GM19397 (cell line): ENCODE results near the gene TWNK.
"Not testable (repeated sequence)": the region's sequence is repeated elsewhere in the genome, so short reads cannot be mapped to it uniquely, and the experiment has no call there.

Experiments used
- ATAC-seq: cut with Tn5 transposase; IDR thresholded peaks from one replicate; pipeline ENCODE4 v1.9.1; 2021; ENCODE audit warnings: mild to moderate bottlenecking, moderate library complexity; ENCODE audit not compliant: unreplicated experiment

The TWNK gene

DNA sequence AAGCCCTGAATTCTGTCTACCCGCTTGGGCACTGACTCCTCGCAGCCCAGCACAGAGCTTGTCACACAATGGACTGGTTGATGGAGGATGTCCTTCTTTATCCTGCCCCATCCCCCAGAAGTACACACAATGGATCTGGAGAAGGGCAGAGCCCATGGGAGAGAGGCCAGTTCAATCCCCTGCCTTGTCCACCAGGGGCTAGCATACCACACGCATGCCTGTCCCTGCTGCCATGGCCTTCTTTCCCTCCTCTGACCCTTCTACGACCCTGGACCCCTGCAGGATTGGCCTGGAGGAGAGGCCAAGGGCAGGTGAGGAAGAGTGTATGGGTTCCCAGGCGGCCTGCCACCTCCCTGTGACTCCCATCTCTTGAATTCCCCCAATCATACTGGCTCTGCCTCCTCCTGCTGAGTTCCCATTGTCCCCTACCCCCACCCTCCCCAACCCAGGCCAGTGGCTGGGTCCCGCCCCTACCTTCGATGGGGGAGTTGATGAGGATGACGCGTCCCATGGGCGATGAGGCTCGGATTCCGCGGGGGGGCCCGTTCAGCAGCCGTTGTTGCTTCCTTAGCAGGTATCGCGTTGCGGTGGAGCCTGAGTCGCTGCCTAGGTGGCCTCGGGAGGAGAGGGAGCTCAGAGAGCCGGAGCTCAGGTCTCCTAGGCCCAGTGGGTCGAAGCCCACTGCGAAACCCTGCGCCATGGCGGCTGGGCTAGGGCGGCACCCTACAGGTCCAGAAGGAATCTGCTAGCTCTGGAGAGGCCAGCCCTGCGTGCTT is 42.4 kb downstream of the TWNK start:
- ATAC-seq, result no peak

- no peak for ATAC-seq
These were observed 43.3 kb downstream of the TWNK start for GRCh38 chr10:101030496-101031127.

GRCh38 chr10:101031128-101031795 is 43.9 kb downstream of the TWNK start, which contains the start of the genes PDZD7 and SFXN3:
TSS of gene PDZD7 (minus strand) at chr10:101031129. CDS start at chr10:101030219, 910 bp downstream.
TSS of gene SFXN3 (plus strand) at chr10:101031234. CDS start at chr10:101034695, 3,461 bp downstream.
- peak; percentile 91 for ATAC-seq

DNA sequence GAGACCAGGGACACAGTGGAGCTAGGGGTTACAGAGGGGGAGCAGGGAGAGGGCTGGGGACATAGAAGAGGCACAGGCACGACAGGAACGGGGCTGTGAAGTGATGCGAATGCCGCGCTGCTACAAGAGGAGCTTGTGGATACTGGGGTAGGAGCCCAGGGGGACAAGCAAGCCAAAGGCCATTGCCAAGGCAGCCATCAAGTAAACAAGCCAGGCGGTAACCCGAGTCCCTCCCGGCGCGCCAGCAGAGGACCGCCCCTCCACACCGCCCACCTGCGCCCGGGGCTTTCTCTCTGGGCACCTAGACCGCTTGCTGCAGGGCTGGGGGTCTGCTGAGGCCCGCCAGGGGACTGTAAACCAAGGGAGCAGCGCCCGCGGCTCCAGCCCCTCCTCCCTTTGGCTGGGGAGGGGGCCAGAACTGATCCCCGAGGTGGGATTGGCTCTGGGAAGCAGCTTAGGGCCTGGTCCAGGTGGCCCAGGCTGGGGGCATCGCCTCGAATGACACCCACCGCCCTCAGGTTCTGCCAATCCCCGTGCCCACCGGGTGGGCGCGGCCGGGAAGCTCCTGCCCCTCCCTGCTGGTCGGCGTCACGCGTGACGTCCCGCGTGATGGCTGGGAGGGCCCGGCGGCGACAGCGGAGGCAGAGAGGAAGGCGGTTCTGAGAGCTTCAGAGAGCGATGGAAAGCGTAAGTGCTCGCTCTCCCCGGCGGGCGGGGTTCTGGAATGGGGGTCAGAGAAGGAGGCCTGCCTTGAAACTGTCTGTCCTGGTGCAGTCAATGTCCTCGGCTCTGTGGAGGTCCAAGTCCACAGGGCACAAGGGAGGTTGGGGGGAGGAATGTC is 44.7 kb downstream of the TWNK start:
- ATAC-seq, result no peak

GRCh38 chr10:101032637-101033224 is 45.4 kb downstream of the TWNK start:
- ATAC-seq, result no peak

- no peak for ATAC-seq
These were observed 45.9 kb downstream of the TWNK start for GRCh38 chr10:101033276-101033675.

DNA sequence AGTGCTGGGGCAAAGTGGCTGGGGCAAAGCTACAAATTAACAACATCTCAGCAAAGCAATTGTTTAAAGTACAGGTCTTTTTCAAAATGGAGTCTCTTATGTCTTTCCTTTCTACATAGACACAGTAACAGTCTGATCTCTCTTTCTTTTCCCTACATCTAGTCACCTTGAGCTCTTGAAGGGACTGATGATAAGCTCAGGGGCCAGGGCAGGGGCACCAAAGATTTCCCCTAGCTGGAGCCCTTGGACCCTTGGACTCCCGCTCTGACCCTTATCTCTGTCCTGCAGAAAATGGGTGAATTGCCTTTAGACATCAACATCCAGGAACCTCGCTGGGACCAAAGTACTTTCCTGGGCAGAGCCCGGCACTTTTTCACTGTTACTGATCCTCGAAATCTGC is 47.1 kb downstream of the TWNK start:
- not testable (repeated sequence) for ATAC-seq

DNA sequence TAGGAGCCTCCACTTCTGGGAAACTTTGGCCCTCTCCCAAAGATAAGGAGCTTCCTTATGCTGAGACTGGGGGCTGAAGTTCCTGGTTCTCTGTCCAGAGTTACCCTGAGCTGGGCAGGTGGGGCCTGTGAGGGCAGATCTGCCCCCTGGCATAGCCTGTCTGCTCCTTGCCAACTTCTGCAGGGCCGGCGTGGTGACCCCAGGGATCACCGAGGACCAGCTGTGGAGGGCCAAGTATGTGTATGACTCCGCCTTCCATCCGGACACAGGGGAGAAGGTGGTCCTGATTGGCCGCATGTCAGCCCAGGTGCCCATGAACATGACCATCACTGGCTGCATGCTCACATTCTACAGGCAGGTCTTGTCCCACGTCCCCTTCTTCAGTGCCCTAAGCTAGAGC is 48.0 kb downstream of the TWNK start:
- ATAC-seq, result no peak

GRCh38 chr10:101035916-101036702 is 48.8 kb downstream of the TWNK start:
- no peak for ATAC-seq

DNA sequence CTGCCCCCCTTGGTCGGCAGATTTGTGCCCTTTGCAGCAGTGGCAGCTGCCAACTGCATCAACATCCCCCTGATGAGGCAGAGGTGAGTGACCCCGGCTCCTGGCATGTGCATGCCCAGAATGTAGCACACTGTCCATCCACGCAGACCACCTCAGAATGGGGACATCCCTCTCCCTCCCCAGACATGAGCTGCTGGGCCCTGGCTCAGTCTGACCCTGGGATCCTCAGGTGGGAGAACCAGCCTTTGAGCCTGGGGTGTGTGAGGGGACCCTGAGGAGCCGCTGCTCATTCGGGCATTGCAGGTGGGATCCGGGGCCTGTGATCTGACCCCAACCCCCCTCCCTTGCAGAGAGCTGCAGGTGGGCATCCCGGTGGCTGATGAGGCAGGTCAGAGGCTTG is 49.4 kb downstream of the TWNK start:
- ATAC-seq, result no peak

GRCh38 chr10:101038484-101038883 is 51.1 kb downstream of the TWNK start:
- no peak for ATAC-seq

DNA sequence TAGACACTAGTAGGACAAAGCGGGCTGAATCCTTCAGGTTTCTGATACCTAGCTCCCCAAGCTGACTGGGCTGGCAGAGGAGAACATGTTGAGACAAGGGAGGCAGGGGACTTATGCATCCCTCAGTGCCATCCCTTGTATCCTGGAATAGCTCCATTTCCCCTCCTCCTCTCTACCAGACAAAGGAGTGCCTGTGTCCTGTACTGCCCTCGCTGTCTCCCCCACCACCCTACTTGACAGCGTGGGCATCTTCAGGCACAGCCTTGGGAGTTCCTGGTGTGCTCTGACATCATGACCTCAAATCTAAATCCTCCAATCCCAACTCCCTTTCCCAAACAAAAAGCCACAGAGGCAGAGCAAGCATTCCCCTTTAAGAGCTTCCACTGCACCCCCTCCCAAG is 52.7 kb downstream of the TWNK start:
- no peak for ATAC-seq

DNA sequence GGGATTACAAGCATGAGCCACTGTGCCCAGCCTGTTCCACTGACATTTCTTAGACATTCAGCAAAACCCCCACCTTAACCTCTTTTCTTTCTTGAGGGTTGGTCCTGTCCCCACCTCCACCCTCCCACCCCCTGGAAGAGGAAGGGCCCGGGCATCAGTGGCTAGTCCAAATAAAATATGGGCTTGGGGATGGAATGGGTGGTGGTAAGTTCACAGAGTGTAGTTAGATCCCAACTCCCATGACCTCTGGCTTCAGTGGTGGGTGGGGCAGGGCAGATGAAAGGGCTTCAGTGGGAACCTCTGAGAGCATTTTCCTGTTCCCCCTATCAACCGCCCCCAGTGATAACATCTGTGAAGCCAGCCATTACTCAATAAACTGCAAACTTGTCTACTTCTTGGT is 53.5 kb downstream of the TWNK start:
- ATAC-seq, result no peak

DNA sequence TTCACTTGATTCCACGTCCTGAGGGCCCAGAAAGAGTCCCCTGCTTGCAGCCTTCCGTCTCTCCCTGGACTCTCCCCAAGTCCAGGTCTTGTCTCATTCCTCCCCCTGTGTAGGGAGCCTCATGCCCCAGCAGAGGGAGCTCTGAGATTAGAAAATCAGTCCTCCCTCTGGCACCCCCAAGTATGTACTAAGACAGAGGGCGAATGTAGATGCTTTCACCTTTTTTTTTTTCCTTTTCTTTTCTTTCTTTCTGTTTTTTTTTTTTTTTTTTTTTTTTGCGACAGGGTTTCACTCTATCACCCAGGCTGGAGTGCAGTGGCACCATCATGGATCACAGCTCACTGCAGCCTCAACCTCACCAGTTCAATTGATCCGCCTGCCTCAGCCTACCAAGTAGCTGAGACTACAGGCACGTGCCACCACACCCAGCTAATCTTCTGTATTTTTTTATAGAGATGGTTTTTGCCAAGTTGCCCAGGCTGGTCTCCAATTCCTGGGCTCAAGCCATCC is 54.0 kb downstream of the TWNK start:
- ATAC-seq, result no peak

- ATAC-seq, result no peak
These were observed 54.8 kb downstream of the TWNK start for GRCh38 chr10:101042118-101042517.

DNA sequence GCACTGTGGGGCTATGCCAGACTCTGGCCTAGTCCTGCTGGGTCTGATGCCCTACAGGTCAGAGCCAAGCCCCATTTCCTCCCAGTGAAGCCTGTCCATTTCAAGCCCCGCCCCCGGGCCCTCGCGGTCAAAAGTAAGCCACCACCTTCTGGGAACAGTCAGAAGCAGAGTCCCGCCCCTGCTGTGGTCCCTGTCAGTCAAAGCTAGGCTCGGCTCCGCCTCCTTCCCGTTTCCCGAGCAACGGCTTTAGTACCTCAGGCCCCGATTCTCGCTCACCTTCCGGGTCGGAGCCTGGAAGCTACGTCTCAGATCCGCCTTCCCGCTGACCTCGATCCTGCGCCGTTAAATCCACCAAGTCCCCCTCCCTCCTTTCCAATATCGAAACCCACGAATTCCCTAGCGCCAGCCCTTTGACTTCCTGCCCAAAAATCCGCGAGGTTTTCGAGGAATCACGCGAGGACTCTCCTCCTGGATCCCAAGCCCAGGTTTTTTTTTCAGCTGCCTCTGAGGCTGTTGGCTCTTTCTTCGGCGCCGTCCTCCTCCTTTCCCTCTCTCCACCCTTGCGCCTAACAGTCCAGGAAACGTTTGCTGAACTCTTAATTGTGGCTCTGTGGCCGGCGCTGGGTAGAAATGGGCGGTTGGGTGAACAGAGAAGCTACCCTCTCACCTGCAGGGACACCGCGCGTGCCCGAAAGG is 55.5 kb downstream of the TWNK start:
- ATAC-seq, result peak; percentile 90

GRCh38 chr10:101043363-101043707 is 56.0 kb downstream of the TWNK start:
- no peak for ATAC-seq
